K562 (cell line): ENCODE data around the gene ENTPD8. TPM values are rescaled to one million over a fixed set of nuclear protein-coding genes. Genes with fewer than 3 reads are reported as not detected.

Experiments used
- ATAC-seq: fragments of 200-7000 bp; cut with Tn5 transposase; 3 replicates; pipeline ENCODE4 v1.9.1; 2020; ENCODE audit warnings: moderate library complexity
- BruUV-seq: library from RNA; stranded (reverse); fragments of 400-500 nt; replicated peaks from 2 replicates; lab custom pipeline; 2021; lab: Mats Ljungman, UMichigan
- CTCF ChIA-PET: fragments of 300-600 bp; formaldehyde crosslinking; extraction: SDS; loops from one replicate; lab custom pipeline; 2021; ENCODE audit warnings: low intra/inter-chr PET ratio; lab: Yijun Ruan, JAX
- POLR2A ChIA-PET: fragments of 300-600, 350-650 bp; sonication (Branson Sonifier 250); formaldehyde crosslinking; extraction: SDS; loops from one replicate; lab custom pipeline; 2021; ENCODE audit warnings: antibody characterized with exemption, inconsistent platforms; lab: Yijun Ruan, JAX
- DNase-seq, 4 experiments: peaks; one replicate each; pipeline versions ENCODE4 v3.0.0 to v3.0.0-alpha.2; 2011 to 2018; ENCODE audit warnings: low spot score in 3 of 4, mixed read lengths in 3 of 4; ENCODE audit errors: extremely low read depth in 1 of 4
- FAIRE-seq: peaks from 2 replicates; lab custom pipeline; 2011; peaks lifted over from hg19 to GRCh38; lab: Jason Lieb, UNC
- H2AFZ ChIP-seq: 2 replicates; pipeline ENCODE4 v1.6.0; 2011; ENCODE audit warnings: low read depth, low read length, control low read depth, inconsistent platforms
- H3K27ac ChIP-seq: fragments of 200-600 bp; 3 replicates; pipeline ENCODE4 v1.8.0; 2011; ENCODE audit warnings: low read depth, mild to moderate bottlenecking, control low read depth, inconsistent platforms, low read length, moderate library complexity, mixed read lengths; ENCODE audit errors: extremely low read depth
- H3K27me3 ChIP-seq, 2 experiments: fragments of 300-600 bp in 1 of 2; 2 replicates in 1 of 2; 3 replicates in 1 of 2; pipeline versions ENCODE4 v1.6.0 to v1.8.0; 2011; ENCODE audit warnings: inconsistent platforms in 2 of 2, low read length in 2 of 2, mild to moderate bottlenecking in 1 of 2, mixed read lengths in 1 of 2, moderate library complexity in 1 of 2; ENCODE audit not compliant: control insufficient read depth in 2 of 2, insufficient read depth in 2 of 2
- H3K36me3 ChIP-seq: fragments of 300-600 bp; 3 replicates; pipeline ENCODE4 v1.8.0; 2011; ENCODE audit warnings: mild to moderate bottlenecking, low read length, inconsistent platforms; ENCODE audit not compliant: control insufficient read depth, insufficient read depth
- H3K4me1 ChIP-seq, 2 experiments: fragments of 200-600 bp in 1 of 2; replicated peaks in 1 of 2; 2 replicates in 1 of 2; 3 replicates in 1 of 2; pipeline versions ENCODE4 v1.5.1 to v1.8.0; 2011; ENCODE audit warnings: inconsistent platforms in 2 of 2, low read length in 2 of 2, mild to moderate bottlenecking in 1 of 2, mixed read lengths in 1 of 2, moderate library complexity in 1 of 2; ENCODE audit not compliant: control insufficient read depth in 2 of 2, insufficient read depth in 2 of 2
- H3K4me2 ChIP-seq: 2 replicates; pipeline ENCODE4 v1.6.1; 2011; ENCODE audit warnings: low read length, control low read depth, inconsistent platforms, mixed read lengths; ENCODE audit not compliant: insufficient read depth
- H3K4me3 ChIP-seq: fragments of 200-600 bp; sonication (generic), shearing (Covaris generic); 2 replicates; pipeline ENCODE4 v1.5.1; 2016; ENCODE audit warnings: control low read depth, inconsistent platforms
- H3K79me2 ChIP-seq: fragments of 200-600 bp; 3 replicates; pipeline ENCODE4 v1.8.0; 2011; ENCODE audit warnings: low read length, inconsistent platforms; ENCODE audit not compliant: control insufficient read depth, insufficient read depth
- H3K9ac ChIP-seq, 2 experiments: 2 replicates each; pipeline versions ENCODE4 v1.6.0 to v1.6.1; 2011; ENCODE audit warnings: low read depth in 2 of 2, low read length in 2 of 2, control low read depth in 1 of 2, inconsistent platforms in 1 of 2, mild to moderate bottlenecking in 1 of 2, mixed read lengths in 1 of 2; ENCODE audit not compliant: insufficient read depth in 1 of 2
- H3K9me1 ChIP-seq: one replicate; pipeline ENCODE4 v1.6.0; 2011; ENCODE audit warnings: inconsistent platforms, mild to moderate bottlenecking, low read length, moderate library complexity; ENCODE audit not compliant: control insufficient read depth, insufficient read depth
- H3K9me3 ChIP-seq: replicated peaks from 2 replicates; pipeline ENCODE4 v1.5.1; 2011; ENCODE audit warnings: low read depth, low read length, inconsistent platforms; ENCODE audit not compliant: control insufficient read depth, insufficient read depth
- H4K20me1 ChIP-seq: replicated peaks from 2 replicates; pipeline ENCODE4 v1.6.1; 2011; ENCODE audit warnings: low read length, inconsistent platforms, mixed read lengths; ENCODE audit not compliant: control insufficient read depth, insufficient read depth
- CHD4 ChIP-seq: fragments of 200-600 bp; sonication (generic); IDR thresholded peaks from 3 replicates; pipeline ENCODE4 v1.6.1; 2012; ENCODE audit warnings: low read depth, mild to moderate bottlenecking, mixed read lengths, low read length, inconsistent platforms; ENCODE audit not compliant: insufficient read depth, insufficient replicate concordance, poor library complexity, severe bottlenecking
- COPS2 ChIP-seq: fragments of 450-650 bp; conservative IDR thresholded peaks from 2 replicates; pipeline ENCODE4 v1.6.1; 2016; ENCODE audit warnings: mild to moderate bottlenecking, moderate library complexity
- FUS ChIP-seq: fragments of 200-400 bp; formaldehyde crosslinking; optimal IDR thresholded peaks from 2 replicates; pipeline ENCODE3; 2017; ENCODE audit warnings: low read depth, low read length
- NFIX ChIP-seq: fragments of 250-450 bp; sonication (Bioruptor Pico); IDR thresholded peaks from 2 replicates; pipeline ENCODE4 v1.4.0; 2020; ENCODE audit warnings: low read depth, mild to moderate bottlenecking, moderate library complexity
- PHB ChIP-seq: fragments of 250-450 bp; sonication (Bioruptor Pico); IDR thresholded peaks from 2 replicates; pipeline ENCODE4 v1.5.0; 2021
- POU5F1 ChIP-seq: fragments of 150-350 bp; IDR thresholded peaks from 2 replicates; pipeline ENCODE4 v1.6.1; 2014; ENCODE audit warnings: borderline replicate concordance, low read length, low read depth, mild to moderate bottlenecking; ENCODE audit not compliant: partially characterized antibody
- RNF2 ChIP-seq: sonication (generic); IDR thresholded peaks from 2 replicates; pipeline ENCODE4 v1.6.1; 2016
- SNRNP70 ChIP-seq: fragments of 200-400 bp; formaldehyde crosslinking; optimal IDR thresholded peaks from 2 replicates; pipeline ENCODE3; 2017; ENCODE audit warnings: low read depth, low read length
- SRSF7 ChIP-seq: fragments of 200-400 bp; formaldehyde crosslinking; optimal IDR thresholded peaks from 2 replicates; pipeline ENCODE3; 2017; ENCODE audit warnings: mild to moderate bottlenecking, low read depth, low read length
- TAL1 ChIP-seq: fragments of 450-650 bp; IDR thresholded peaks from 2 replicates; pipeline ENCODE4 v1.6.1; 2016; ENCODE audit warnings: mild to moderate bottlenecking
- ZNF175 ChIP-seq: fragments of 200-800 bp; sonication (Bioruptor generic); IDR thresholded peaks from 2 replicates; pipeline ENCODE4 v1.6.1; 2016; ENCODE audit warnings: low read depth, mild to moderate bottlenecking, missing genetic modification characterization, missing compliant biosample characterization
- WGBS: fragments of 100-300 bp; shearing (Covaris generic); methylation state at CpG from one replicate; pipeline ENCODE4 v1.1.6; 2016; ENCODE audit warnings: low coverage, mixed read lengths; ENCODE audit not compliant: insufficient coverage; ENCODE audit errors: missing lambda C conversion rate; 5-methylcytosine and 5-hydroxymethylcytosine counted together
- in situ Hi-C: fragments of 300-500 bp; cut with MboI; formaldehyde crosslinking; loops from 4 replicates; pipeline ENCODE4 v1.15.0; 2018; ENCODE audit warnings: inconsistent platforms, mixed read lengths
- intact Hi-C: fragments of 100-400 bp; cut with micrococcal nuclease; formaldehyde crosslinking; loops from 2 replicates; pipeline ENCODE4 v1.14.2; 2022
- polyA plus RNA-seq, 8 experiments: library from polyadenylated mRNA; depleted of rRNA in 4 of 8; stranded (reverse) in 5 of 8; unstranded in 3 of 8; fragments of >200 nt; fragmentation: Nextera tagmentation in 2 of 8; fragmentation: Illumina TruSeq in 1 of 8; extraction: Ambion mirVana in 2 of 8; extraction: Trizol in 1 of 8; gene quantifications; 2 replicates each; pipeline versions ENCODE4 v1.2.1 to v1.2.3, GENCODE V29; 2011 to 2014; ENCODE audit warnings: inconsistent platforms in 1 of 8, missing spikeins in 1 of 8
- total RNA-seq, 7 experiments: library from RNA; depleted of rRNA in 6 of 7; stranded (reverse); fragments of >200 nt in 6 of 7; fragmentation: Illumina TruSeq in 2 of 7; extraction: Trizol in 2 of 7; gene quantifications; 2 replicates each; pipeline versions ENCODE4 v1.2.1 to v1.2.3, GENCODE V29; 2011 to 2021; ENCODE audit warnings: low replicate concordance in 1 of 7
- TF ChIP-seq, protein P1 (sequence below), 2 experiments: fragments of 250-450 bp in 1 of 2; fragments of 450-650 bp in 1 of 2; sonication (Bioruptor Pico) in 1 of 2; IDR thresholded peaks; 2 replicates each; pipeline versions ENCODE4 v1.6.1 to v1.8.0; 2016 to 2021; ENCODE audit warnings: mild to moderate bottlenecking in 2 of 2, moderate library complexity in 2 of 2, missing compliant biosample characterization in 1 of 2, missing genetic modification characterization in 1 of 2

ENTPD8 gene
- total and polyA plus RNA-seq, 9 of the 15 experiments (the other 6 are each of a cell fraction or from before 2014, with no cell fraction given): 0.06 to 0.27 (median 0.19) TPM; not detected in 5

GRCh38 chr9:137428311-137428630 lies 12.9 kb downstream of the ENTPD8 start:
- H3K4me3 ChIP-seq: no peak overlapping the region
- H3K4me2 ChIP-seq: no peak overlapping the region
- CTCF ChIA-PET: no interaction called here
- no peaks in the 10 kb centered on the region for H3K9me3 ChIP-seq
- no peaks in the 10 kb centered on the region for H3K9me1 ChIP-seq
- ATAC-seq (no peak), FAIRE-seq (no peak), DNase-seq (no peak)
- POLR2A ChIA-PET: interaction anchor here (1.3 kb wide), 1 partner anchor 8 kb away, joined by 4 read pairs; no protein-coding TSS in a partner anchor
- no peak overlapping the region; a peak in 1 of 4 replicates for H3K9ac ChIP-seq
- H3K27ac ChIP-seq: no peak overlapping the region
- 60% methylated on average over 3 of the region's 6 CpGs for WGBS
- intact Hi-C loops: loop anchor here (10.0 kb wide), 1 partner anchor 123 kb away; the partner anchor contains the start of gene NRARP
- no peak for TF ChIP-seq RNF2
- no peak for TF ChIP-seq ZNF175
- no peak for TF ChIP-seq PHB (CRISPR knock-in tag)
- no peak for TF ChIP-seq FUS
- TF ChIP-seq, protein P1, sequence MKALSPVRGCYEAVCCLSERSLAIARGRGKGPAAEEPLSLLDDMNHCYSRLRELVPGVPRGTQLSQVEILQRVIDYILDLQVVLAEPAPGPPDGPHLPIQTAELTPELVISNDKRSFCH (CRISPR knock-in tag; IDR thresholded peaks at IDR 0.05): no peak
- TF ChIP-seq, protein P1 (tag; IDR thresholded peaks at IDR 0.05): no peak
- TF ChIP-seq CHD4: no peak
- TF ChIP-seq SNRNP70: no peak
- TF ChIP-seq POU5F1: no peak
- no peak for TF ChIP-seq TAL1
- no peak for TF ChIP-seq COPS2
- TF ChIP-seq NFIX (CRISPR knock-in tag): no peak
- no peak for TF ChIP-seq SRSF7
- no peaks in the 10 kb centered on the region for H4K20me1 ChIP-seq
- no peaks in the 10 kb centered on the region for H3K36me3 ChIP-seq
- BruUV-seq: no TSS peak
- peaks cover 25 to 84% of the 10 kb centered on the region in 2 experiments for H3K4me1 ChIP-seq
- in situ Hi-C loops: no loop called here
- peaks cover 2% of the 10 kb centered on the region; the same call in 2 of the 3 replicates for H3K79me2 ChIP-seq
- H3K27me3 ChIP-seq: no peaks in the 10 kb centered on the region
- H2AFZ ChIP-seq: no peak overlapping the region
